TTC549 (cell line): ENCODE measurements around the gene GOLGA6B.
"Not testable (repeated sequence)": the region's sequence is repeated elsewhere in the genome, so short reads cannot be mapped to it uniquely, and the experiment has no call there.

ENCODE experiments used
- FAIRE-seq: peaks from 2 replicates; lab custom pipeline; 2012; peaks lifted over from hg19 to GRCh38; lab: Jason Lieb, UNC

The GOLGA6B gene, protein sequence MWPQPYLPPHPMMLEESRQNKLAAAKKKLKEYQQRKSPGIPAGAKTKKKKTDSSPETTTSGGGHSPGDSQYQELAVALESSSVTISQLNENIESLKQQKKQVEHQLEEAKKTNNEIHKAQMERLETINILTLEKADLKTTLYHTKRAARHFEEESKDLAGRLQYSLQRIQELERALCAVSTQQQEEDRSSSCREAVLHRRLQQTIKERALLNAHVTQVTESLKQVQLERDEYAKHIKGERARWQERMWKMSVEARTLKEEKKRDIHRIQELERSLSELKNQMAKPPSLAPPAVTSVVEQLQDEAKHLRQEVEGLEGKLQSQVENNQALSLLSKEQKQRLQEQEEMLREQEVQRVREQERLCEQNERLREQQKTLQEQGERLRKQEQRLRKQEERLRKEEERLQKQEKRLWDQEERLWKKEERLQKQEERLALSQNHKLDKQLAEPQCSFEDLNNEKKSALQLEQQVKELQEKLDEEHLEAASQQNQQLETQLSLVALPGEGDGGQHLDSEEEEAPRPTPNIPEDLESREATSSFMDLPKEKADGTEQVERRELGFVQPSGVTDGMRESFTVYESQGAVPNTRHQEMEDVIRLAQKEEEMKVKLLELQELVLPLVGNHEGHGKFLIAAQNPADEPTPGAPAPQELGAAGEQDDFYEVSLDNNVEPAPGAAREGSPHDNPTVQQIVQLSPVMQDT

GRCh38 chr15:72654397-72654796 lies at the start of gene GOLGA6B:
Gene GOLGA6B, plus strand, starts transcription at chr15:72654697. Its CDS starts 41 bp downstream, at chr15:72654738.
- FAIRE-seq: not testable (repeated sequence)

DNA sequence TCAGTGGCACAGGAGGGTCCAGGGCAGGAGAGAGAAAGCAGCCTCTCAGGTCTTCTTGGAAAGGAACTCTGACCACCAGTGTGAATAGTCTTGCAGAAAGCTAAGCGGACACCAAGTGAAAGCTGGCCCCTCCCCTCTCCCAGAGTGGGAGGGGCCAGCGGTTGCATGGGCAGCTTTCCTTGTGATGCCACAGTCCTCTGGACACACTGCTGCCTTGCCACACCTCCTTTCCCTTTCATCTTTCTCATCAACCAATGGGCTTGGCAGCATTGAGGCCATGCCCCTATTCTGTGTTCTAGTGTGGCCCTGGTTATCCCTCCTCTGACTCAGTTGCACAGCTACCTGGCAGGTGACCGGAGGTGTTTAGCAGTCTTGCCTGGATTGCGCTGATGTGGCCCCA lies 49.7 kb upstream of the GOLGA6B start:
- no peak for FAIRE-seq

DNA sequence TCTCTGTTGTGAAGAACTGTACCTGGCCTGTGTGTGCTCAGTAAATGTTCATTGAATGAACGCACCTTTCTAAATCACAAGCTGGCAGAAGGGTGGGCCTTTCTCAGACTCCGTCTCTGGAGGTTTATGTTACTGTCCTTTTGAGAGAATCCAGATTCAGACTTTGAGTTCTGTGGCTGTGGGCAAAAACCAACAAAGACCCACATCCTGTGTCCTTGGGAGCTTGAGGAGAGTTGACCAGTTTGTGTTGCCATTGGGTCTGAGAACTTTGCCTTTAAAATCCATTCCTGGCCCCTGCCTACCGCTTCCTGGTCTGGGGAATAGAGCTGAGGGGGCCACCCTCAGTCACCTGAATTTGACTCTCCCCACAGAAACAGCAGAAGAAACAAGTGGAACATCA lies 46.4 kb upstream of the GOLGA6B start:
- not testable (repeated sequence) for FAIRE-seq

DNA sequence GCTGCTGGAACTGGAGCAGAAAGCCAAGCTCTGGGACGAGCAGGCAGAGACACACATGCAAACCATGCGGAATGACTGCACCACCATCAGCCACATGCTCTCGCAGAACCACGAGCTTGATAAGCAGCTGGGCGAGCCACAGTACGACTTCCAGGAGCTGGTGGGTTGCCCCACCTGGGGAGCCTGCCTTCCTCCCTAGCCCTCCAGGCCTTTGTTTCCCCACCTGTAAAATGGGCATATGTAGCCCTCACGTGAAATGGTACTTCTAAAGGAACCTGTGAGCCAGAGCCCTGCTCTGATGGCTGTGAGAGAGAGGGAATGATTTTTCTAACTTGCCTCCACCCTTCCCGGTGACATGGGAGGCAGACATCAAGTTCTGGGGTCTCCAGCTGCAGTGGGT lies 44.6 kb upstream of the GOLGA6B start:
- no peak for FAIRE-seq

DNA sequence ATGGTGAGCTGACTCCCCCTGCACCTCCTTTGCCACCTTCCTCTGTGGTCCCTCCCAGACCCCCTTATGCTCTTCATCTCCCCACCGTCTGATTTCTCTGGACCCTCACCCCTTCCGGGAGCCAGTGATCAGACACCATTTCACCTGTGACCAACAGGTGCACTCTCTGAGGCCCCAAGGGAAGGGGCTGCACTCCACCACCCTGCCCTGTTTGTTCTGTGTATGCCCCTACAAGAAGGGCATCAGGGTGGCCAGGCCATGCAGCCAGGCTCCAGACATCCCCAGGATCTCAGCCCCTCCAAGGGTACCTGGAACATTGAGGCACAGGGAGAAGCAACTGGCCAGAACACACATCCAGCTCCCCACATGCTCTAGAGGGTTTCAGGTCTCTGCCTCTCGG lies 42.2 kb upstream of the GOLGA6B start:
- not testable (repeated sequence) for FAIRE-seq

GRCh38 chr15:72614810-72615532 lies 39.5 kb upstream of the GOLGA6B start:
- FAIRE-seq: no peak

- not testable (repeated sequence) for FAIRE-seq
Observed at GRCh38 chr15:72615533-72616233, 38.8 kb upstream of the GOLGA6B start.

DNA sequence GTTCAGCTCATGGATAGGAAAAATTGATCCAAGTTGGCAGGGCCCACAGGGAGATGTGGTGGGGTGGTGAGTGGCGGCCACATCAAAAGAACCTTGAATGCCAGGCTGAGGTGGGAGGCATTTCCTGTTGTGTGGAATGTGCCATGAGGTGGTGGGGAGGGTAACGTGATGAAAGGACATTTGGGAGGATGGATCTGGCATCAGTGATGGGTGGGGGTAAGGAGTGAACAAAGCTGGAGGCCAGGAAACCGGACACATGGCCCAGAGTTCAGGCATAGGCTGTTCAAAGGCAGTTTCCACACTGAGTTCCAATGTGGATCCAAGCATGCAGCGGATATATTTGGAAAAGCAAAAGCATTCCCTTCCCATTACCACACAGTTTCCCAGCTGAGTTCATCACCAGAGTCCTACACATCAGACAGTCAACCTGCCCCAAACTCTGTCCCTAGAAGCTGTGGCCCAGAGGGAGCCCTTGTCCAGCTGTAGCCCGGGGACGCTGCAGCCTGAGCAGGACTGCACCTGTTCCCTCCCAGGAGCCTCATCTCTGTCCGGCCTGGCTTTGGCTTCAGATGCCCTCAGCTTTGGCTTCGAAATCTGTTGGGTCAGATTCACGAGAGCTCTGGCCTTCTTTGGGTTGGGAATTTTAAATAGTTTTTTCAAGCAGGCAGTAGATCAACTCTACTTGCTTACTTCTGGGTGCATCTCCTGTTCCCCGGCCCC lies 37.8 kb upstream of the GOLGA6B start:
- FAIRE-seq: no peak

GRCh38 chr15:72623854-72624253 lies 30.6 kb upstream of the GOLGA6B start:
- FAIRE-seq: not testable (repeated sequence)

DNA sequence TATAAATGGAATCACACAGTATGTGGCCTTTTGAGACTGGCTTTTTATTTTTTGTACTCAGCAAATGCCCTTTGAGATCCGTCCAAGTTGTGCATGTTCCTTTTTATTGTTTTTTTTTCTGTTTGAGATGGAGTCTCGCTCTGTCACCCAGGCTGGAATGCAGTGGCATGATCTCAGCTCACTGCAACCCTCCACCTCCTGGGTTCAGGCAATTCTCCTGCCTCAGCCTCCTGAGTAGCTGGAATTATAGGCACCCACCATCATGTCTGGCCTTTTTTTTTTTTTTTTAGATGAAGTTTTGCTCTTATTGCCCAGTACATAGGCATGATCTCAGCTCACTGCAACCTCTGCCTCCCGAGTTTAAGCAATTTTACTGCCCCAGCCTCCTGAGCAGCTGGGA lies 28.3 kb upstream of the GOLGA6B start:
- not testable (repeated sequence) for FAIRE-seq

DNA sequence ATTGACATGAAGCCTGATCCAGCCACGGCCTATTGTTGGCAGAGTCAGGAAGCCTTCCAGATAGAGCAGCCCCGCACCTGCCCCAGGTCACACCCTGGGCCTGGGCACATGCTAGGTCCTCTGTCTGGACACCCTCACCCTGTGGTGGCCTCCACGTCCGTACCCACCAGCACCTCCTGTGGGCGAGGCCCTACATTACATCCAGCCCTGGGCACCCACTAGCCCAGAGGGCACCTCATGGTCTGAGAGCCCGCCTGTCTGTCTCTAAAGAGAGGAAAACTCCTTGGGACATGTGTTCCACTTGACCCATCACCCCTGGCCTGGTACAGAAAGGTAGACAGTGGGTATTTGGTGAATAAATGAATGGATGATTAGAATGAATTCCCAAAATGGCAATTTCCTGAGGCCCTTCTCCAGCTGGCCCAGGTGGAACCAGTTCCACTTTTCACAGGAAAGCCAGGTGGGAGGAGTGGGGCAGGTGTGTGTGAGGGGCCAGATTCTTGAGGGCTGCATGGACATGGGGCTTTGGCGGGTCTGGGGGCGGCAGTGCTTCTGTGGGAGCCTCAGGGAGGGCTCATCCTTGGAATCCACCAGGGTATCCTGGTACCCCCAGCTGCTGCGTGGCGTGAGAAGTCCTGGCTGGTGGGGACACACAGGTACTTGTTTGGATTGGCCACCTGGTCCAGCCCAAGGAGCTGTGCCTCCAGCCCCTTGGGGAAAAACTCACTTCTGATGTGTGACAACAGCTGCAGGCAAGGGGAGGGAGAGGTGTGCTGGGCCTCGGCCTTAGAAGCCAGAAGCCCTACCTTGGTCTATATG lies 26.0 kb upstream of the GOLGA6B start:
- not testable (repeated sequence) for FAIRE-seq

DNA sequence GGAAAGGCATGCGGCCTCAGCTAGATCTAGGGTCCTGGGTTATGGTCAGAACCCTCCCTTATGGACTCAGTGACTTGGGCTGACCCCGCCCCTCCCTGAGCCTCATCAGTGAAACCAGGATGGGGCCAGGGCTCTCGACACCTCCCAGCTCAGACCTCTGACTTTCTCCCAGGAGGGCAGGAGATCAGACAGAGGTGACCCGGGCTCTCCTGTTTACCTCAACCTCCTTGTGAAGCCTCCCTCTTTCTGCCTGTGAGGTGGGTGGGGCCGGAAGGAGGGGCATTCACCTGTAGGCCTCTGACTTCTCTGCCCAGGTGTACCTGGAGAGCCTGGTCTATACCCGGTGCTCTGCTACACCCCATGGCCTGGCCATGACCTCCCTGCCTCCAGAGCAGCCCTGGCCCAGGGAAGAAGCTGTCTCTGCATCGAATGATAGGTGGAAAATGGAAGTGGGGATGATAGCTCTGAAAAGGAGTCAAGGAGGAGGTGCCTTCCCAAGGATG lies 25.4 kb upstream of the GOLGA6B start:
- FAIRE-seq: not testable (repeated sequence)

GRCh38 chr15:72636519-72637282 lies 17.8 kb upstream of the GOLGA6B start:
- not testable (repeated sequence) for FAIRE-seq

DNA sequence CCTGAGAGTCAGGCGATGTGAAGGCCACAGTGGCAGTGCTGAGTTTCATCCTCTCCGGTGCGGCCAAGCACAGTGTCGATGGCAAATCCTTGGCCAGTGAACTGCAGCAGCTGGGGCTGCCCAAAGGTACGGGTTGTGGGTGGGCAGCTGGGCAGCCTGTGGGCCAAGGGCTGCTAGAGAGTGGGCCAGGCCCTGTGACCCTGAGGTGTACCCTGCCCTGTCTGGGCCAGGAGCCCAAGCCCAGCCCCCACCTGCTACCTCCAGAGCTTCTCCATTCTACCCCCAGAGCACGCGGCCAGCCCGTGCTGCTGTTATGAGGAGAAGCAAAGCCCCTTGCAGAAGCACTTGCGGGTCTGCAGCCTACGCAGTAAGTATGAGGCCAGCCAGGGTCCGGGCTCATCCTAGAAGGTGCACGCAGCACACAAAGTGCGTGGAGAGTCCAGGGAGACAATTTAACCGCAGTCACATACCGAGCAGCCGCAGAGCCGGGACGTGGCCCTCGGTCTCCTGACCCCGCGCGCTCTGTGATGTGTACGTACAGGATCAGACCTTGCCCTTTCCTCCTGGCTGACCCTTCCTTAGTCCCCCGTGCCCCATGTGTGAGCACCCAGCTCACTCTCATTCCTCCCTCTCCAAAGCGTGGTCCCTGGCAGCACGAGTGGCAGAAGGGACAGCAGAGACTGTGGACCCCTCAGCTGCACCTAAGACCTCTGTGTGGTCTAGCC lies 14.6 kb upstream of the GOLGA6B start:
- not testable (repeated sequence) for FAIRE-seq

DNA sequence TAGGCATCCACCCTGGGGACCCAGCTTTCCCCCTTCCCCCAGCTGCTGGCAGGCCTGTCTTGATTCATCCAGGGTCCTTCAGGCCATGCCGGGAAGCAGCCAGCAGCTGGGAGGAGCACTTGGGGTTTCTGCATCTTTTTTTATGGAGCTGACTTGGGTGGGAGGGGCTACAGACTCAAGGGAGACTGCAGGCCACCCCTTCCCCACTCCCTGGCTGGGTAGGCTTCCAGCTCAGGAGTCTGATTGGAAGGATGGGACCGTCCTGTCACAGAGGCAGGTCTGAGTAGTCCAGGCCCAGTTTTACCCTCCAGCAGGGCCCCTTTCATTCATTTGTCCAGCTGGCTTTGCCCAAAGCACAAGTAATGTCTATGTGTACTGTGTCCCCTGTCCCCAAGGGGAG lies 12.2 kb upstream of the GOLGA6B start:
- FAIRE-seq: not testable (repeated sequence)

DNA sequence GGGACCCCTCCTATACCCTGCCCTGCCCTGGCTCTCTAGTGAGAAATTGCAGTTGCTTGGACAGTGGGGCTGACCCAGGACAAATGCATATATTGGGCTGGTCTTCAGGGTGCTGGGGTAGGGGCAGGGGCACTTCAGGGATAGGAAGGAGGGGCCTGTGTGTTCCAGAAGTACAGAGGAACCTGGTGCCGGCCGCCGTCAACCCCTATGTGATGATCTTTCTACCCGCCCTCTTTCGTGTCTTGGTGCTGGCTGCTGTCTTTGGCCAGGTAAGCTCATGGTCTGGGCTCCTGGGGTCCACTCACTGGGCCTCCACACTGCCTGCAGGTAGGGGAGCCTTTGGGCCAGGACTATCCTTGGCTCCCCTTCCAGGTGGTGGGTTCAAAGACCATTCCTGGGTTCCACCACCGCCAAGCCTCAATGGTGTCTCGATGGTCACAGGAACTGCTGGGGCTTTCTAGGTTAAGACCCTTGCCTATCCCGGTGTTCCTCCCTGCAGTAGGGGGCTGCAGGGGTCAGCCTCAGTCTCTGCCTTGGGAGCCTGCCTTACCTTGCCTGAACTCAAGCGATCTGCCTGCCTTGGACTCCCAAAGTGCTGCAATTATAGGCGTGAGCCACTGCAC lies 5.8 kb upstream of the GOLGA6B start:
- FAIRE-seq: not testable (repeated sequence)

DNA sequence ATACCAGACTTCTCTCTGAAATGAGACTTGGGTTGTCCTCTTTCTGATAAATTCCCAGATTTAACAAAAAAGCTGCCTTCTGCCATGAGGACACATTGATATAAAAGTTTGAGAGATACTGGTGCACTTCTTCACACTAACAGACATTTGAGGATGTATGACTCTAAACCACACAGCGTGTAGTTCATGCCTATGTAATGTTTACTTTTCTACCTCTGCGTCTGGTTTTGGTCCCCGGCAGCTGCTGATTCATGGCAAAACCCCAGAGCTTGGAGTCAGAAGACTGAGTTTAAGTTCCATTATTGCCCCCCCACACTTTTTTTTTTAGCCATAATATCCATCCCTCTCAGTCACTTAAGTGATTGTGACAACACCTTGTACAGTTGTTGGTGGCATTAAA lies 1.5 kb downstream of the GOLGA6B start:
- not testable (repeated sequence) for FAIRE-seq

DNA sequence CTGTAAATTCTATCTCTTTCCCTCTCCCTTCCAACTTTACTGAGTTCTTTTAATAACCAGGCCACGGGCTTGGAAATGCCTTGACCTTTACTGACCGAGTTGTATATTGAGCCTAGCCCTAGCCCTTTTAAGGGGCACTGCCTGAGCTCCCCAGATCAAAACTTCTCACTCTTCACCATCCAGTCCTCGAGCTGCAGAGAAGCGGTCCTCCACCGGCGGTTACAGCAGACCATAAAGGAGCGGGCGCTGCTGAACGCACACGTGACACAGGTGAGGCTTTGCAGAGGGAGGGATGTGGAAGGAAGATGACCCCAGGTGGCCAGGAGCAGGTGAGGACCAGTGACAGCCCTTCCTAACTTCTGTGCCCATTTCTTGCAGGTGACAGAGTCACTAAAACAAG lies 6.6 kb downstream of the GOLGA6B start:
- not testable (repeated sequence) for FAIRE-seq
